Stimulated activated effector memory CD8-positive, alpha-beta T cell treated with anti-CD3 and anti-CD28 coated beads, Interleukin-12 subunit alpha, Interleukin-12 subunit beta, amount 100 ng/mL, for 72 hours (primary cell): Measurements from ENCODE around the gene SUSD6.
A peak's percentile ranks its signal among the peaks of the same experiment; 100 is the strongest.
"Not testable (repeated sequence)": the region's sequence is repeated elsewhere in the genome, so short reads cannot be mapped to it uniquely, and the experiment has no call there.

Experiments used
- ATAC-seq: fragments of 150-1000 bp; cut with Tn5 transposase; 2 replicates; pipeline ENCODE4 v1.10.0; 2021
- DNase-seq, 2 donors: peaks; one replicate each; pipeline ENCODE4 v3.0.0; 2021 to 2022; ENCODE audit warnings: low spot score in 2 of 2
- H3K27ac Mint-ChIP-seq: one replicate; pipeline ENCODE4 v1.8.0; 2022; ENCODE audit warnings: mild to moderate bottlenecking, mixed read lengths
- H3K36me3 Mint-ChIP-seq: one replicate; pipeline ENCODE4 v1.8.0; 2022; ENCODE audit warnings: mild to moderate bottlenecking, mixed read lengths
- H3K4me1 Mint-ChIP-seq: one replicate; pipeline ENCODE4 v1.8.0; 2022; ENCODE audit warnings: mixed read lengths
- H3K4me3 Mint-ChIP-seq: one replicate; pipeline ENCODE4 v1.8.0; 2022; ENCODE audit warnings: mild to moderate bottlenecking, mixed read lengths
- H3K9me3 Mint-ChIP-seq: one replicate; pipeline ENCODE4 v1.8.0; 2022; ENCODE audit warnings: mixed read lengths

SUSD6 gene

DNA sequence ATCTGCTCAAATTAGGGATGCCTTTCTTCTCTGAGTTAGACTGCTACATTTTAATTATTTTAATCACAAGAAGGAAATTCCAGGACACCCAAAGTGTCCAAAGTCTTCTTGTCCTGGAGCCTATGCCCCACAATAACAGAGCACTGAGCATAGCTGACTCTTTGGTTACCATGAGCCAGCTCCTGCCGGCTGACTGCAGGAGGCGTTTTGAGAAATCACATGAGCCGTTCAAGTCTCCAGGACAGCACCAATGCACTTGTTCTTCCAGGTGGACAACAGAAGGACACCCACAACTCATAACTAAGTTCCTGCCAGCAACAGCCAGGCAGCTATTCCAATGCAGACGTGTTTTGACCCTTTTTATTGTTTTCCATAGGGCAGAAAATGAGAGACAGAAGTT is 109.5 kb downstream of the SUSD6 start:
- H3K4me1 Mint-ChIP-seq: peaks cover 46% of the 10 kb centered on the region
- ATAC-seq: no peak
- no peak overlapping the region for H3K27ac Mint-ChIP-seq
- no peak overlapping the region for H3K4me3 Mint-ChIP-seq
- H3K36me3 Mint-ChIP-seq: peaks cover 21% of the 10 kb centered on the region
- no peak for DNase-seq
- H3K9me3 Mint-ChIP-seq: no peaks in the 10 kb centered on the region

DNA sequence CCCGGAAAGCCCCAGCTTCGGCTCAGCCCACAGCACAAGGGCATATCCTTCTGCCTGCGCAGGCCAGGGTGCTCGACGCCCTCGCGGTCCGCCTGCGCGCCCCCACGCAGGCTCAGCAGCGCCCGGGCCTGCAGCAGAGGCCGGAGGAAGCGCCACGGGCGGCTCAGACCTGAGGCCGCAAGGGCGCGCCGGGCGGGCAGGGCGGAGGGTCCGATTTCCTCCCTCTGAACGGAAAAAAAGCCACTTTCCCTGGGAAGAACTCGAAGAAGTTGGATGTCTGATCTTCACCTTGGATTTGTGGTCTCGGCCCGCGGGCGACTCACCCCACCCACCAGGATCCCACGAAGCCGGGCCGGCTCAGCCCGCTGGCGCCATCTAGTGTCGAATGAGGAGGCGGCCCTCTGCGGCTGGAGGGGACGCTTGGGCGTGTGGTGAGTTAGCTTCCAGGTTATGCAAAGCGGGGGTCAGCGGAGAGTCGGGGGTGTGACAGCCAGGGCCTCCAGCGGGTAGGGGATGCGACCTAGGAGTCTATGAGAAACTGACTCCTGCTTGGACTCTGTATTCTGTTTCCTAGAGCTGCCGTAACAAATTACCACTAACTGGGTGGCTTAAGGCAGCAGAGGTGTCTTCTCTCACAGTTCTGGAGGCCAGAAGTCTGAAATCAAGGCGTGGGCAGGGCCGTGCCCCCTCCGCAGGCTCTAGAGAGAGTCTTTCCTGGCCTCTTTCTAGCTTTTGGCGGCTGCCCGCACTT is 115.5 kb downstream of the SUSD6 start:
- Mint-ChIP-seq H3K27ac (peak overlapping the region; percentile 91), H3K9me3 (no peaks in the 10 kb centered on the region), H3K4me3 (peak overlapping the region; percentile 71), H3K36me3 (no peaks in the 10 kb centered on the region), H3K4me1 (peaks cover 41% of the 10 kb centered on the region)
- ATAC-seq (peak; percentile 92), DNase-seq (peak; percentile 91 to 94)

DNA sequence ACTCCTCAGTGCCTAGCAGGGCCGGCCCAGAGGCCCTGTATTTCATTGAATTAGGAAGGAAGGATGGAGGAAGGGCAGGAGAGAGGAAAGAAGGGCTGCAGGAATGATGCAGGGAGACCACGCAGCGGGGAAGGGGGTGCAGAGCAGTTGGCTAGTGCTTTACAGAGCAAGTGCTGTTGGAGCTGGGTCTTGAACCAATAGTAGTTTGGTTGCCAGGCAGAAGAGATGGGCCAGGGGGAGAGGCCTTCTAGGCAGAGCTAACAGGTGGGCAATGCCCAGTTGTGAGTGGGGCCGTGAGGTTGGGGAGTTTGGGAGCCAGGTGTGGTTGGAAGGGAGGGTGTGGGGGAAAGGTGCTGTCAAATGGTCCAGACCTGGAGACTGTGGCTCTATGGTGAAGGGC is 116.5 kb downstream of the SUSD6 start:
- Mint-ChIP-seq H3K9me3 (no peaks in the 10 kb centered on the region), H3K4me3 (peak overlapping the region; percentile 71), H3K27ac (peak overlapping the region; percentile 91), H3K4me1 (peaks cover 41% of the 10 kb centered on the region), H3K36me3 (no peaks in the 10 kb centered on the region)
- ATAC-seq: no peak
- no peak for DNase-seq

DNA sequence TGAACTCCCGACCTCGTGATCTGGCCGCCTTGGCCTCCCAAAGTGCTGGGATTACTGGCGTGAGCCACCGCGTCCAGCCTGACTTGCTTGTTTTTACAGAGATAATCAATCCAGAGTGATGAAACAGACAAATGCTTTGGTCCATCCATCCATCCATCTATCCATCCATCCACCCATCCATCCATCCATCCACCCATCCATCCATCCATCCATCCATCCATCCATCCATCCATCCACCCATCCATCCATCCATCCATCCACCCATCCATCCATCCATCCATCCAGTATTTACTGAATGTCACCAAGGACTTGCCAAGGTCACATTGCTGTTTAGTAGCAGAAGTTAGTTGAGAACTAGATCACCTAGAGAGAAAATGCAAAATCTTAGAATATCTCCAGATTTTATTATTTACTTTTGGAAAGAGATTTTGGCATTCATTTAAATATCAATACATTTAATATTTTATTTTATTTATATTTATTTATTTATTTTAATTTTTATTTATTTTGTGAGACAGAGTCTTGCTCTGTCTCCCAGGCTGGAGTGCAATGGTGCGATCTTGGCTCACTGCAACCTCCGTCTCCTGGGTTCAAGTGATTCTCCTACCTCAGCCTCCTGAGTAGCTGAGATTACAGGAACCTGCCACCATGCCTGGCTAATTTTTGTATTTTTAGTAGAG is 120.7 kb downstream of the SUSD6 start:
- H3K4me3 Mint-ChIP-seq, H3K9me3 Mint-ChIP-seq, H3K36me3 Mint-ChIP-seq, H3K27ac Mint-ChIP-seq, ATAC-seq, DNase-seq: not testable (repeated sequence)
- peaks cover 25% of the 10 kb centered on the region for H3K4me1 Mint-ChIP-seq

DNA sequence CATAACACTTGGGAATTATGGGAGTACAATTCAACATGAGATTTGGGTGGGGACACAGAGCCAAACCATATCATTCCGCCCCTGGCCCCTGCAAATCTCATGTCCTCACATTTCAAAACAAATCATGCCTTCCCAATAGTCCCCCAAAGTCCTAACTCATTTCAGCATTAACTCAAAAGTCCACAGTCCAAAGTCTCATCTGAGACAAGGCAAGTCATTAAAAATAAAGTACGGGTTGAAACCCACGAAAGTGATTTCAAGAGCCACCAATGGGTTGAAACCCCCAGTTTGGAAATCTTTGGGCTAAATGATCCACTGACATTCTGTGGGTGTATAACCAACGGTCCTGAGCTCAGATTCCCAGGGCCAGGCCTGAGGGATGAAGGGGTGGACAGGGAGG is 125.0 kb downstream of the SUSD6 start:
- H3K4me1 Mint-ChIP-seq, H3K27ac Mint-ChIP-seq, H3K36me3 Mint-ChIP-seq, H3K4me3 Mint-ChIP-seq, ATAC-seq, H3K9me3 Mint-ChIP-seq, DNase-seq: not testable (repeated sequence)

DNA sequence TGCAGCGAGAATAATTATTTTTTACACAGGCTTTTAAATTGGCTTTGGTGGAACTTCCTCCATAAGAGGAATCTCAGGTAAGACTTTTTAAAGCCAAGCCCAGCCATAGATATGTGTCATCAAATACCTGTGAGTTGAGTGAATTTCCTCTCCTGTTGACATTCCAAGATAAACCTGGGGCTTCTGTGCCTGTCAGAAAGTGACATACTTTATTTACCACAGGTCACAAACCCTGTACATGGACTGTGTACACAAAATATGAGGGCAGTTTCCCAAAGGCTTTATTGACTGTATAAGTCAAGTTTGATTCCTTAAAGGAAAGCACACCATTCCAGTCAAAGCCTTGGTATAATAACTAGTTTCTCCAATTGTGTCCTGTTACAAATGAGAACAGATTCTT is 129.7 kb downstream of the SUSD6 start:
- ATAC-seq (no peak), DNase-seq (no peak)
- Mint-ChIP-seq H3K9me3 (peaks cover 2% of the 10 kb centered on the region), H3K27ac (no peak overlapping the region), H3K4me1 (peaks cover 2% of the 10 kb centered on the region), H3K4me3 (no peak overlapping the region), H3K36me3 (no peaks in the 10 kb centered on the region)

DNA sequence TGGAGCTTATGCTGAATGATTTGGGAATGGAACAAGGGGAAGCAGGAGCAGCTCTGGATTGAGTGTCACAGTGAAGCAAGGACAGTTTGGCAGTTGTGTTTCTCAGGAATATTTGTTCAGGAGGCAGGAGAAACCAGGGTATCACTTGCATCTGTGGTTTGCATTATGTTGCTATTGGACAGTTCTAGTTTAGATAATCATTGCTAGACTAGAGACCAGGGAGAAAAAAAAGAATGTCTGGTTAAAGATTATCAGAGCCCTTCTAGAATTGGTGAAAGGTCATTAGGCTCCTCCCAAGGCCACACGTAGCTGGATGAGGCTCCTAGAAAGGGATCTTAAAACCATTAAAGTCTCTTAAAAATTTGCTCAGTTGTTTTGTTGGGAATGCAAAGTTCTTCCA is 138.6 kb downstream of the SUSD6 start:
- Mint-ChIP-seq H3K4me3 (no peak overlapping the region), H3K27ac (no peak overlapping the region), H3K36me3 (no peaks in the 10 kb centered on the region), H3K4me1 (peaks cover 7% of the 10 kb centered on the region), H3K9me3 (no peaks in the 10 kb centered on the region)
- ATAC-seq (no peak), DNase-seq (no peak)

DNA sequence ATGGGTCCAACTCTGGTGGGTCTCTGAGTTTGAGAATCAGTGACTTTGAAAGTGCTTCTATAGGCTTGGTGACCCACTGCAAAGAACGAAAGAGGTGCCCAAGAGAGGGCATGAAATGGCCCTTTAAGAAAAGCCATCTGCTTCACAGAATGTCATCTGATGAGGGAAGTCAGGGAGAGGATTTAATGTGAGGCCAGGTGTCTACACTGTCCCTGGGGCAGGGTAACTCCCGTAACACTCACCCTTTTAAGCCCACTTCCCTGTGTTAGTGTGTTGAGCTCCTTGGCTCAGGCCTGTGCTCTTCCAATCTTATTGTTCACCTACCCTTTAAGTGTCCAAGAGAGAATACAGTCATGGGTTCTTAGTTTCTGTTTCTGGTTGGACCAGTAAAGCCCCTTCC is 139.1 kb downstream of the SUSD6 start:
- H3K36me3 Mint-ChIP-seq: no peaks in the 10 kb centered on the region
- no peaks in the 10 kb centered on the region for H3K9me3 Mint-ChIP-seq
- H3K4me1 Mint-ChIP-seq: peaks cover 7% of the 10 kb centered on the region
- ATAC-seq: no peak
- no peak for DNase-seq
- H3K27ac Mint-ChIP-seq: no peak overlapping the region
- no peak overlapping the region for H3K4me3 Mint-ChIP-seq

DNA sequence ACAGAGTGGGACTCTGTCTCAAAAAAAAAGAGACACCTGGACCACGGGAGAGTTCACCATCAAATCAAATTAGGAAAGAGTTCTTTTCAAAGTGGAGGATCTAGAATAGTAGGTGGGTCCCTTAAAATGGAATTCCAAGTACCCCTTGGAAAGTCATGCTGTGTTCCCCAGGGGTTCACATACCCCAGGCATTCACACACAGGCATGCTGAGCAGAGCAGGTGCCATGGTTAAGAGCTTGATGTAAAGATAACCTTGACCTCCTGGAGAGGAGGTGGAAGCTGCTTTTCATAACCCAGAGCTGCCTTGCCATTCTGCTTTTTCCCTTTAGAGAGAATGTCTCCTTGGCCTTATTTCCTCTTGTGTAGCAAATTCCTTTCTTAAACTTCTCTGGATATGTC is 141.4 kb downstream of the SUSD6 start:
- Mint-ChIP-seq H3K36me3 (no peaks in the 10 kb centered on the region), H3K27ac (no peak overlapping the region), H3K9me3 (no peaks in the 10 kb centered on the region), H3K4me1 (no peaks in the 10 kb centered on the region), H3K4me3 (no peak overlapping the region)
- ATAC-seq: no peak
- DNase-seq: no peak

DNA sequence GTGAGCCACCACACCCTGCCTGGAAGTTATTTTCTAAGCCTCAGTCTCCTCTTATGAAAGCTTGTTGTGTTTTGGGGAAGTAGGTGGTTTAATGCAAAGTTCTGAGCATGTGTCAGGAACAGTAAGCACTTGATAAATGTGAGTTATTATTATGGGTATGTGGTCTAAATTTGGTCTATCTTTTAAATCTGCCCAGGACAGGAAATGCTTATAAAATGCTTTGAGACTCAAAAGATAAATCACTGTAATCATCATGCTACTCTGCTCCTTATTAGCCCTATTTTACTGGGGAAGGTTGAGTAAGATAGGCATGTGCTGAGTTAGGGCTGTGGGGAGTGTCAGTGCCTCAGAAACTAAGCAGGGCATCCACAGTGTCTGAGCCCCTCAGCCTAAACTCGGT is 142.5 kb downstream of the SUSD6 start:
- Mint-ChIP-seq H3K9me3 (no peaks in the 10 kb centered on the region), H3K27ac (no peak overlapping the region), H3K4me1 (no peaks in the 10 kb centered on the region), H3K4me3 (no peak overlapping the region), H3K36me3 (no peaks in the 10 kb centered on the region)
- DNase-seq (no peak), ATAC-seq (no peak)

DNA sequence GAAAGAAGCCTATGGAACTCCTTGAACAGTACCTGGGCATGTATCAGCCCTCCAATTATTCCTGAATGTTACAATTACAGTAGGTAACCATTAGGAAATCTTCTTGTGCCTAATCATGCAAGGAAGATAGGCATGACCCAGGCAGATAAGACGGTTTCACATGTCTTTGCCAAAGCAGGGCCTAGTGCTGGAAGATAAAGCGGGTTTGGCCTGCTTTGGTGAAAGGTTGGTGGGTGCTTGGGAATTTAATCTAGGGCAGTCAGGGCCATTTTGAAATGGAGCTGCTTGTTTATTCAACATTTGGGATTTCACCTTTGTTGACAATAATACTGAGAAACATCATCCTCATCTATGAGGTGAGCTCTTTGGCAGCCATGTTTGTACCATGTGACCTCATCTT is 143.1 kb downstream of the SUSD6 start:
- no peak for DNase-seq
- H3K4me1 Mint-ChIP-seq: no peaks in the 10 kb centered on the region
- no peaks in the 10 kb centered on the region for H3K9me3 Mint-ChIP-seq
- H3K27ac Mint-ChIP-seq: no peak overlapping the region
- ATAC-seq: no peak
- H3K36me3 Mint-ChIP-seq: no peaks in the 10 kb centered on the region
- no peak overlapping the region for H3K4me3 Mint-ChIP-seq

DNA sequence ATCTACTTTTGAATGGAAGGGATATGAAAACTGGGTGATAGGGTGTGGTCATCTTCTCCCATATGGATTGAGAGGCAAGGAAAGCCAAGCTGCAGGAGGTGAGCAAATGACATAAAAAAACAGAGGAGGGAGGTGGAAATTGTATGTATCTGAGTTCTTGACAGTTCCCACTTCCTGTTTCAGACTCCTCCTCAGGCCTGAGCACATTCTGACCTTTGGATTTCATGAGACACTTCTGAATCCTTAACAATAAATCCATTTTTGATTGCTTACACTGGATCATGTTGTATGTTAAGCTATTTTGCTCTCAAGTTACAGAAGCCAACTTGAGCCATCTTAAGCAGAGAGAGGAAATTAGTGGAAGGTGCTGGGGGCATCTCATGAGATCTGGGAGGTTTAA is 143.9 kb downstream of the SUSD6 start:
- Mint-ChIP-seq H3K27ac (no peak overlapping the region), H3K4me1 (no peaks in the 10 kb centered on the region), H3K36me3 (no peaks in the 10 kb centered on the region), H3K4me3 (no peak overlapping the region), H3K9me3 (no peaks in the 10 kb centered on the region)
- DNase-seq (no peak), ATAC-seq (no peak)

DNA sequence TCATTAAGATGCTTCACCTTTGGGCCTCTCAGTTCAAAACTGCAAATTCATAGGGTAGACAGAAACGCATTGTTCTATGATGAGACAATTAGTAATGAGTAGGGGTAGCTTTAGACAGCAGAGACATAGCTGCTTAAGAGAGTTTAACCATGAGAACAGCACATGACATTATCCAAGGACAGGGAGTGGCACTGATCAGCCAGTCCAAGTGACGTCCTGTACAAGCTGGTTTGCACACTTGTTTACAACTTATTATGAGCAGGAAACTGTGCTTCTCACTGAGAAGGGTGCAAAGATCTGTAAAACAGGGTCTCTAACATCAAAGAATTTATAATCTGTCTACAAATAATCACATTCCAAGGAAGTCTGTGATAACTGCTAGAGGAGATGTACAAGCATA is 144.4 kb downstream of the SUSD6 start:
- H3K27ac Mint-ChIP-seq: no peak overlapping the region
- H3K4me3 Mint-ChIP-seq: no peak overlapping the region
- ATAC-seq: no peak
- H3K4me1 Mint-ChIP-seq: no peaks in the 10 kb centered on the region
- no peaks in the 10 kb centered on the region for H3K36me3 Mint-ChIP-seq
- no peak for DNase-seq
- H3K9me3 Mint-ChIP-seq: no peaks in the 10 kb centered on the region

DNA sequence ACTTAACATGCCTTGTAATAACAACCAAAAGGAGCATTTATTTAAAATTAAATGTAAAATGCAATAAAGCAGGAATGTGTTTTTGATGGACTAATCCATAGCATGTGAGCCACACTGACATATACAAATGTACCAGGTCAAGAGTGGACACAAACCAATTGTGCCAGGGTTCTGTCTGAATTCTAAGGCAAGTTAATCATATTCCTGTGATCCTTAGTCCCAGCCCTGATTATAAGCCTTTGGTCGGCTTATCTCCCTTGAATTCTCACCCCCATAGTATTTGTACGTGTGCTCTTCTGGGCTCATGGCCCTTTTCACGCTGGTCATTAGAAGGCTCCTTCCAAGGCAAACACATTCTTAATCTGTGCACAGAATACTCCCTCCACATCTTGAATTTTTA is 144.9 kb downstream of the SUSD6 start:
- DNase-seq (no peak), ATAC-seq (no peak)
- H3K36me3 Mint-ChIP-seq: no peaks in the 10 kb centered on the region

DNA sequence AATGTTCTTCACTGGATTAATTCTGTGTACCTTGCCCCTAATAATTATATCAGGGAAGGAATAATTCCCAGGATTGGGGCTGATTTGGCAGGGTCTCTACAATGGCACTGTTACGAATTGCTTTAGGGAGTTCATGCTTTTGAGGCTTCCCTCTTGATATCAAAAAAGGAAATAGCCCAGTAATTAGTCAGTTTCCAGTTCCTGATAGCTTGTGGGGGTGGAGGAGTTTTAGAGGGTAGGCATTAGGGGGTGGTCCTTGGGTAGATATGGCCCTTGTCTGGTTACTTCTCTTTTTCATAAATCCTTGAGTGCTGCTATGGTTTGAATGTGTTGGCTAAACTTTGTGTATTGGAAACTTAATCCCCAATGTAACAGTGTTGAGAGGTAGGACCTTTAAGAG is 149.4 kb downstream of the SUSD6 start:
- H3K4me3 Mint-ChIP-seq: no peak overlapping the region
- peaks cover 12% of the 10 kb centered on the region for H3K4me1 Mint-ChIP-seq
- no peak for DNase-seq

More for the DNA sequence above, 144.9 kb downstream of the SUSD6 start:
- no peaks in the 10 kb centered on the region for H3K9me3 Mint-ChIP-seq
- no peak overlapping the region for H3K4me3 Mint-ChIP-seq
- H3K27ac Mint-ChIP-seq: no peak overlapping the region
- no peaks in the 10 kb centered on the region for H3K4me1 Mint-ChIP-seq

DNA sequence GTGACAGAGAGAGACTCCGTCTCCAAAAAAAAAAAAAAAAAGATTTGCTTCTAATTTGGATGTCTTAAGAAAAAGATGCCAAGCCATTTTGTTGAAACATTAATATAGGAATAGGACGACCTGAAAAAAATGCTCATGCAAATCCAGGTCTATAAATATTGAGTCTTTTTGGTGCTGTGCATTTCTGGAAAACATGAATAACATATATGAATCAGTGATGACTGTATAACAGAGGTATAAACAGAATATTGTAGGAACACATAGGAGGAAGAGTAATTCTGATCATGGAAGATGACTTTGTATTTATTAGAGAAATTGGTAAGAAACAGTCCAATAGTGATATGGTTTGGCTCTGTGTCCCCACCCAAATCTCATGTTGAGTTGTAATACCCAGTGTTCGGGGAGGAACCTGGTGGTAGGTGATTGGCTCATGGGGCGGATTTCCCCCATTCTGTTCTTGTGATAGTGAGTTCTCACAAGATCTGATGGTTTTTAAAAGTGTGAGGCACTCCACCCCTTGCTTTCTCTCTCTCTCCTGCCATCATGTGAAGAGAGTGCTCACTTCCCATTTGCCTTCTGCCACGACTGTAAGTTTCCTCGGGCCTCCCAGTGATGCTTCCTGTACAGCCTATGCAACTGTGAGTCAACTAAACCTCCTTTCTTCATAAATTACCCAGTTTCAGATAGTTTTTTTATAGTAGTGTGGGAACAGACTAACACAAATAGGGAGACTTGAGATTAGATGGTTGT is 152.5 kb downstream of the SUSD6 start:
- DNase-seq (no peak), ATAC-seq (no peak)
- H3K27ac Mint-ChIP-seq: peak overlapping the region; percentile 59
- H3K4me3 Mint-ChIP-seq: no peak overlapping the region
- peaks cover 40% of the 10 kb centered on the region for H3K4me1 Mint-ChIP-seq
- peaks cover 3% of the 10 kb centered on the region for H3K9me3 Mint-ChIP-seq
- H3K36me3 Mint-ChIP-seq: peaks cover 25% of the 10 kb centered on the region

More for the DNA sequence above, 149.4 kb downstream of the SUSD6 start:
- no peak for ATAC-seq
- Mint-ChIP-seq H3K36me3 (no peaks in the 10 kb centered on the region), H3K9me3 (peaks cover 3% of the 10 kb centered on the region), H3K27ac (no peak overlapping the region)
